GM19467 (cell line): ENCODE measurements around the gene GJD3.

Experiments
- ATAC-seq: cut with Tn5 transposase; IDR thresholded peaks from one replicate; pipeline ENCODE4 v1.9.1; 2021; ENCODE audit warnings: mild to moderate bottlenecking, moderate library complexity; ENCODE audit not compliant: unreplicated experiment

Gene GJD3

GRCh38 chr17:40341808-40342503 lies 22.6 kb downstream of the GJD3 start:
- ATAC-seq = no peak

- no peak for ATAC-seq
Measured at GRCh38 chr17:40340880-40341807, 23.4 kb downstream of the GJD3 start.

DNA sequence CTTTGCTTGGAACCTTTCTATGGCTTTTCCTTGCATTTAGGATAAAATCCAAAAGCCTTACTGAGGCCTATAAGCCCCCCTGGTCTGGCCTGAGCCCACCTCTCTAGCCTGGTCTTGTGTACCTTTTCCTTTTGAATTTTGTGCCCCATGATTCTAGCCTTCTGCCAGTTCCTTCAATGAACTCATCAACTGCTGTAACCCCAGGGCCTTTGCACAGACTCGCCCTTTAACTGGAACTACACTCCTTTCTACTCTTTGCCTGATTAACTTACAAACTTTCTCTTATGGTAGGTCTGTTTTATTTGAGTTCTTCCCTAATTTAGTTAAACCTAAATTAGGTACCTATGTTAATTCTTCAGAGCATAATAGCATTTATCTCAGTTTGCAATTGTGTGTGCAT lies 24.2 kb downstream of the GJD3 start:
- ATAC-seq = no peak

DNA sequence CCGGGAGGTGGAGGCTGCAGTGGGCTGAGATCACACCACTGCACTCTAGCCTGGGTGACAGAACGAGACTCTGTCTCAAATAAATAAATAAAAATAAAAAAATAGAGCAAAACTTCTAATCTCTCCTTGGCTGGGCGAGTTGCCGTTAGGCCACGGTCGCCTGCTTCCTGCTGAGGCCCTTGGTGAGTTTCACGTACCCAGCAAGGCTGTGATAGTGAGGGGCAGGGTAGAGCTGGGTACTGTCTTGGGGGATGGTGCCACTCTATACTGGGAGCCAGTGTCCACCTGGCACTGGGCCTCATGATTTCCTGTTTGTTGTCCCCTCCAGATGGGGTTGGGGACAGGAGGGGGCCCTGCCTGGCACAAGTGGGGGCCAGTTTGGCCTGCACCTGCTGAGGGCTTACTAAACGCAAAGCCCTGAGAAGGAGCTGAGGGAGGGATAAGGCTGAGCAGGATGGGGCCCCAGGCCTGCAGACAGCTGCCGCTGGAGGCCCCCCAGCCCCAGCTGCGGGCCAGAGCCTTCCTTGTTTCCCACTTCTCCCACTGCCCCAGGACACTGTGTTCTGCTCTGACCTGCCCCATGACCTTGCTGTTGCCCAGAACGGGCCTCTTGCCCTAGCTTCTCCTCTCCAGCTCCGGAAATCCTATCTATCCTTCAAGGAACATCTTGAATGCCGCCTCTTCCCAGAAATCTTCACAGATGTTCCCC lies 25.4 kb downstream of the GJD3 start:
- no peak for ATAC-seq

- no peak for ATAC-seq
Measured at GRCh38 chr17:40338058-40338457, 26.5 kb downstream of the GJD3 start.

GRCh38 chr17:40337351-40337750 lies 27.2 kb downstream of the GJD3 start:
- no peak for ATAC-seq

DNA sequence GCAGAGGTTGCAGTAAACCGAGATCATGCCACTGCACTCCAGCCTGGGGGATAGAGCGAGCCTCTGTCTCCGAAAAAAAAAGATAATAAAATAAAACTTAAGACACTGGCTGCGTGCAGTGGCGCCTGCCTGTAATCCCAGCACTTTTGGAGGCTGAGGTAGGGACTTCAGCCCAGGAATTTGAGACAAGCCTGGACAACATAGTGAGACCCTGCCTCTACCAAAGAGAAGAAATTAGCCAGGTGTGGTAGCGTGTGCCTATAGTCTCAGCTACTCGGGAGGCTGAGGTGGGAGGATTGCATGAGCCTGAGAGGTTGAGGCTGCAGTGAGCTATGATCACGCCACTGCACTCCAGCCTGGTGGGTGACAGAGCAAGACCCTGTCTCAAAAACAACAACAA lies 28.9 kb downstream of the GJD3 start:
- no peak for ATAC-seq

DNA sequence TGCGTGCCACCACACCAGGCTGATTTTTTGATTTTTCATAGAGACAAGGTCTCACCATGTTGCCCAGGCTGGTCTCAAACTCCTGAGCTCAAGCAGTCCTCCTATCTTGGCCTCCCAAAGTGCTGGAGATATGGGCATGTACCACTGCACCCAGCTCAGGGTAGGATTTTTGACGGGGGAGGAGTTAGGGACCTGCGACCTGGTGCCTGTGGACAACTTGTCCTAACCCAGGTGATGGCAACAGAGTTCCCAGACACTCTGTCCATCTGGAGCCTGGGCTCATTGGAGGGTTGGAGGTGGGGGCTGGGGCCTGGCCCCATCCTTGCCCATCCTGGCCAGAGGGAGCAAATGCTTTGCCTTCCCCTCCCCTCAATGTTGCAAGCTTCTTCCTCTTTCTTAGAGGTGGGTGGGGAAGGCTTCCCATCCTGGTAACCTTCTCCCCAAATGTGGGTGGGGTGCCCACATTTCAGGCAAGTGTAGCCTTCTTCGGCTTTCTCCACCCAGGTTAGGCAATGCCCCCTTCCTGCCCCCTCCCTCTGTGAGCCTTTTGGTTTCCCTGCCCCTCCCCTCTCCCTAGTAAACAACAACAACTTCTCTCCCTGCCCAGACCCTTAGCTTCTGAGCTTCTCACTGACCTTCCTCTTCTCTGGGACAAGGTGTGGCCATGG lies 30.6 kb downstream of the GJD3 start:
- ATAC-seq = no peak

DNA sequence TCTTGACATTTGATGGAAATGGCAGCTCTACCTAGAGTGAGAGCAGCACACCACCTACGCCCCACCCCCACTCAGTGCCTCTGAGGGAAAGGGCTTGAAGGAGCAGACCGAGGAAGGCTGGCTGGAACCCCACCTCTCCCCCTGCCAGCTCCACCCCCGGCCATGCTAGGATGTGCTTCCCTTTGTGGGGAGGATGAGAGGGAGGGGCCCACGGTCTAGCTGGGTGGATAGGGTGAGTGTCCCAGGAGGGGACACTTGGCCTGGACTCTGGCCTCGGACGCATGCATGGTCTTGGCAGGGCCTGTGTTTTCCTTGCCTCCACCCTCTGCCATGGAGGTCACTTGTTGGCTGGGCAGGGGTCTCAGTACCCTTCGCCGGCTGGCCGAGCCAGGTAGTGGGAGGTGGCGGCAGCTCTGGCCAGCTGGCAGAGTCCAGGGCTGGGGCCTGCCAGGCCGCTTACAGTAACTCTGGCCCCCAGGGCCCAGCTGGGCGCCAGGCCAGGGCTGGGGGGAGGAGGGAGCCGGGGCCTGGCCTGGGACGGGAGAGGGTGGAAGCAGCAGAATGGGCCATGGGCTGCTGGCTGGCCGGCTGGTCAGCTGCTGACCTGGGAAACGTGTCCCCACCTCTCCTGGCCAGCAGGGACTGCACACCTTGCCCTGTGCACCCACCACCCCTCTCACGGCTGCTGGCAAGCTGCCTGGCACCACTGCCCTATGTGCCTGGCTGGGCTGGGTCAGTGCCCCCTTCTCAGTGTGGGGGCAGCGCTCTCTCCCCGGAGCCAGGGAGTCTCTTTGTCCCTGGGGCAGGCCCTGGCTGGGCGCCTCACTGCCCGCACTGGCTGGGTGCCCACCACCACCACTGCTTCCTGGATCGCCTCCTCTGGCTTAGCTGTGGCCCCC lies 32.5 kb downstream of the GJD3 start:
- no peak for ATAC-seq

DNA sequence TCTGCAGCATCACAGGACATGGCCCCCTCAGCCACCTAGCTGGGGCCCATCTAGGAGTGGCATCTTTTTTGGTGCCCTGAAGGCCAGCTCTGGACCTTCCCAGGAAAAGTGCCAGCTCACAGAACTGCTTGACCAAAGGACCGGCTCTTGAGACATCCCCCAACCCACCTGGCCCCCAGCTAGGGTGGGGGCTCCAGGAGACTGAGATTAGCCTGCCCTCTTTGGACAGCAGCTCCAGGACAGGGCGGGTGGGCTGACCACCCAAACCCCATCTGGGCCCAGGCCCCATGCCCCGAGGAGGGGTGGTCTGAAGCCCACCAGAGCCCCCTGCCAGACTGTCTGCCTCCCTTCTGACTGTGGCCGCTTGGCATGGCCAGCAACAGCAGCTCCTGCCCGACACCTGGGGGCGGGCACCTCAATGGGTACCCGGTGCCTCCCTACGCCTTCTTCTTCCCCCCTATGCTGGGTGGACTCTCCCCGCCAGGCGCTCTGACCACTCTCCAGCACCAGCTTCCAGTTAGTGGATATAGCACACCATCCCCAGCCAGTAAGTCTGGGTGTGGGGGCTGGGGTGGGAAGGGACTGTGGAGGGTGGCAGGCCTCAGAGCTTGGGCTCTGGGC lies 33.6 kb downstream of the GJD3 start:
- ATAC-seq = no peak

- no peak for ATAC-seq
Measured at GRCh38 chr17:40329839-40330794, 34.4 kb downstream of the GJD3 start.

DNA sequence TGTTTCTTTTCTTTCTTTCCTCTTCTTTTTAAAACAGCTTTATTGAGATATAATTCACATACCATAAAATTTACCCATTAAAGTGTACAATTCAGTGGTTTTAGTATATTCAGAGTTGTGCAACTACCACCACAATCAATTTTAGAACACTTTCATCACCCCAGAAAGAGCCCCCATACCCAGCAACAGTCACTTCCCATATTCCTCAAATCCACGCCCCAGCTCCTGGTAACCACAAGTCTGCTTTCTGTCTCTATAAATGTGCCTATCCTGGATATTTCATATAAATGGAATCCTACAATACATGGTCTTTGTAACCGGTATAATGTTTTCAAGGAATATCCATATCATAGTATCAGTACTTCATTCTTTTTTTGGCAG lies 36.2 kb downstream of the GJD3 start:
- ATAC-seq = no peak

DNA sequence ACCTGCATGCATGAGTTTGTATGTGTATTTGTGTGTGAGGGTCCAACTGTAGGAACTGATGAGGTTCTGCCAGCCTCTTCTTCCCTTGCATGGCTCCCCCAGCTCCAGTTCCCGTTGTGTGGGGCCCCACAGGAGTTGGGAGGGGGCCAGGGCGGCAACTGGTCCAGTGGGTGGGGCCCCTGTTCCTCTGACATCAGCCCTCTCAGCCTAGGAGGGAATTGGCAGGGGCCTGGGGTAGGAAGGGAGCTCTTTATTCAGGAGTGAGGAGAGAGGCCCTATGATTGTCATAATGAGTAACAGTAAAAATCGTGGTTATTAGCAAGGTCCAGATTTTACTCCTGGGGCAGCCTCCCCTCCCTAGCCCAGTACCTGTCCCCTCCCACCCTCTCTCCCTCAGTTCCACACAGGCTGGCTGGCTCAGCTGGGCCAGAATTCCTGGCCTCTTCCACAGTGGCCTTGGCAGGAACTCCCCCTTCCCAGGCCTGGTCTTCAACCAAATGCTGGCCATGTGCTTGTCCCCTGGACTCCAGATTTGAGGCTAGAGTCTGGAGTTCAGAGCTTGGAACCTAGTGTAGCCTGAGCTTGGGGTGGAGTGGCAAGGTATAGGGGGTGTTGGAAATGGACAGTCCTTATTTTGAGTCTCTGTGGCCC lies 36.7 kb downstream of the GJD3 start:
- no peak for ATAC-seq

- no peak for ATAC-seq
Measured at GRCh38 chr17:40327244-40327729, 37.2 kb downstream of the GJD3 start.

DNA sequence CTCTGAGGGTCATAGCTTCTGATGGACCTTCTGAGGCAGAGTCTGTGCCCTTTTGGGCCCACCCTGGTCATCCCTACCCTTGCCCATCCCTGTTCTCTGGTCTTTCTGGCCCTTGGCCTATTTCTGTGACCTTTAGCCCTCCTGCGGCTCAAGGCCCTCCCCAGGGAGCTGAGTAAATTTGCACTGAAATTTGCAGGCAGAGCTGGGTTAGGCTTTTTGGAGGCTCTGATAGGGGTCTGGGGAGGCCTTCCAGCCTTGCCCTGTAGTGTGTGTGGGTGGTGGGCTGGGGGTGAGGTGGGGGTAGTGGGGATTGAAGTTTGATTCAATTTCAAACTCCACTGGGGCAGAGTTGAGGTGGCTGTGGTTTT lies 37.7 kb downstream of the GJD3 start:
- no peak for ATAC-seq

GRCh38 chr17:40326014-40326831 lies 38.3 kb downstream of the GJD3 start:
- ATAC-seq = no peak
